ENCODE results near the gene PITRM1.
"Not testable (repeated sequence)": the region's sequence is repeated elsewhere in the genome, so short reads cannot be mapped to it uniquely, and the experiment has no call there.

The PITRM1 gene

DNA sequence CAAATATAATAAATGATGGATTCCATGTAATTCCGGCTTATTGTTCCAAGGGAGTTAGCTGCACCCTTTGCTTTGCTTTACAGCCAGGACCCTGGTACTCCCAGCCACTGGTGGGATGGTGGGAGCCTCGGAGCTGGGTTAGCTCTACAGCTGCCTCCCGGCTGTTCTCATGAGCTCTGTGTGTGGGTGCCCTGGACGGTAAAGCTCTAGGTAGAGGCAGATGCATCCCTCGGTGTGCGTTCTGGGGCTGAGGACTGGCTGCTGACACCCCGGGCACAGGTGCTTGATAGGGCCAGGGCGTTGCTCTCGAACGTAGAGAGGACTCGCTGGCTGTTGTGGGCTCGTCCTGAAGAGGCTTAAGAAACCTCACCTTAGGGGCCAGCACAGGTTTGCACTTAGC is 55.1 kb downstream of the PITRM1 start:
- no peak for DNase-seq

DNA sequence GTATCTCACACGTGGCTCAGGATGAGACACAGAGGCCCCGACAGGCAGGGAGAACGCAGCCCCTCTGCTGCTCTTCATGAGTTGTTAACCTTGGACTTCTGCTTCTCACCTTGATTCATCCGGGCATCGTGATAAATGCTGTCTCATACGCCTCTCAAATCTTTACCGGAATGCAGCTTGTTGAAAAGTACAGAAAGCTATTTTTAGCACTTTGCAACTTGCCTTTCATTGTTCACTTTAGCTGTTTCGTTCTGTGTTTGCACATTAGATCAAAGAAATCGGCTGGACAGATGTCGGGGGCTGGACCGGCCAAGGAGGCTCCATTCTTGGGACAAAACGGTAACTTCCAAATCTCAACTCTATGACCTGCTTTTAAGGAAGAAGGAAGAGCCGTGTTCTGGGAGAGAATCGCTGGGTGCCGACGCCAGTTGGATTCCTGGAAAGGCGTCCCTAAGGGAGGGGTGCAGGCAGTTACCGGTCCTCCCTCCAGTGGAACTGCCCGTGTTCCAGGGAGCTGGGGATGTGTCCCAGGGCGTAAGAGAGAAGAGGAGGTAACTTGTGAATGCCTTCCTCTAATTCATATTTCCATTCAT is 56.0 kb downstream of the PITRM1 start:
- DNase-seq, result no peak

- DNase-seq, result no peak
Observed at GRCh38 chr10:3115685-3116084, 56.9 kb downstream of the PITRM1 start.

GRCh38 chr10:3113343-3113720 is 59.2 kb downstream of the PITRM1 start:
- no peak for DNase-seq

- DNase-seq, result no peak
Observed at GRCh38 chr10:3111621-3112163, 60.9 kb downstream of the PITRM1 start.

DNA sequence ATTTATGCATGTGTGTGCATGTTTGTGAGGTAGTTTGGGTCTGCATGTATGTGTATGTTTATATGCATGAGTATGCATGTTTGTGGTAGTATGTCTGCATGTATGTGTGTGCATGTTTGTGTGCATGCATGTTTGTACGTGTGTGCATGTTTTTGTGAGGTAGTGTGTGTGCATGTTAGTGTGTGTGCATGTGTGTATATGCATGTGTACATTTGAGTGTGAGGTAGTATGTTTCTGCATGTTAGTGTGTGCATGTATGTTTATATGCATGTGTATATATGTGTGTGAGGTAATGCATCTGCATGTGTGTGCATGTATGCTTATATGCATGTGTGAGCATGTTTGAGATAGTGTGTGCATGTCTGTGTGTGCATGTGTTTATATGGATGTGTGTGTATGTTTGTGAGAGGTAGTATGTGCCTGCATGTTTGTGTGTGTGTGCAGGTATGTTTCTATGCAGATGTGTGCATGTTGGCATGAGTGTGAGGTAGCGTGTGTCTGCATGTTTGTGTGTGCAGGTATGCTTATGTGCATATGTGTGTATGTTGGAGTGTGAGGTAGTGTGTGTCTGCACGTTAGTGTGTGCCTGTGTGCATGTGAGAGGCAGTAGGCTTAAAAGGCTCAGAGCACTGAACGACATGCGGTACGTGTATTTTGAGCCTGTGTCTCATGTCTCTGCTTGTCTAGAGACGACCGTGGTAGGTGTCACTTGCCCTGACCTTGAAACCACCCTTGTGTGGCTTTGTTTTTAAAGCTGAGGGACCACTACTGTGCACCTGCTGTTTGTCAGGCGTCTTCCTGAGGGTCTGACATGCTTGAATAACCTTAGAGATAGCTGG is 61.6 kb downstream of the PITRM1 start:
- DNase-seq, result no peak

GRCh38 chr10:3109633-3110032 is 62.9 kb downstream of the PITRM1 start:
- no peak for DNase-seq

- no peak for DNase-seq
Observed at GRCh38 chr10:3109196-3109595, 63.4 kb downstream of the PITRM1 start.

- no peak for DNase-seq
Observed at GRCh38 chr10:3108575-3109105, 63.9 kb downstream of the PITRM1 start.

- no peak for DNase-seq
Observed at GRCh38 chr10:3108033-3108432, 64.5 kb downstream of the PITRM1 start.

DNA sequence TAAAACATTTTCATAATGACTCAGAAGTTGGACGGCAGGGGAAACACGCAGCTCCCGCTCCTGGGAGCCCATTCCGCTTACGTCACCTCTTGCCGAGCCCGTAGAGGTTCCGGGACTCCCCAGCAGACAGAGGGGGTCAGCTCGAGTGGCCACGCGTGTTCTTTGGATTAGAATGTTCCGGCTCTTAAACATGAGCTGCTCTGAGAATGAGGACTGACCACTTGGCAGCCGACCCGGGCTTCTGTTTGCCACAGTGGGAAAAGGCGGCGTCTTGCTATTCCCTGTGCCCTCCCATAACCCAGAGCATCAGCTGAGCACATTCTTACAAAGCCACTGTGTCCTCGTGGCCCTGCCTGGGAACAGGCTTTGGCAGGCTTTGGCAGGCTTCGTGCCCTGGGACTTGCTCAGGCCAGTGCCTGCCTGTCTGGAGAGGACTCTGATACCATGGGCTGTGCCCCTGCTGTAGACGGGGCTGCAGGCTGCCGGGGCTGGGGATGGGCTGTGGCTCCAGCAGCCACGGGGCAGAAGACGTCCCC is 65.1 kb downstream of the PITRM1 start:
- no peak for DNase-seq

GRCh38 chr10:3106928-3107425 is 65.6 kb downstream of the PITRM1 start:
- no peak for DNase-seq

GRCh38 chr10:3106328-3106727 is 66.3 kb downstream of the PITRM1 start:
- not testable (repeated sequence) for DNase-seq

- no peak for DNase-seq
Observed at GRCh38 chr10:3105905-3106304, 66.7 kb downstream of the PITRM1 start.

GRCh38 chr10:3105166-3105565 is 67.4 kb downstream of the PITRM1 start:
- DNase-seq, result no peak

- no peak for DNase-seq
Observed at GRCh38 chr10:3104251-3104918, 68.2 kb downstream of the PITRM1 start.

DNA sequence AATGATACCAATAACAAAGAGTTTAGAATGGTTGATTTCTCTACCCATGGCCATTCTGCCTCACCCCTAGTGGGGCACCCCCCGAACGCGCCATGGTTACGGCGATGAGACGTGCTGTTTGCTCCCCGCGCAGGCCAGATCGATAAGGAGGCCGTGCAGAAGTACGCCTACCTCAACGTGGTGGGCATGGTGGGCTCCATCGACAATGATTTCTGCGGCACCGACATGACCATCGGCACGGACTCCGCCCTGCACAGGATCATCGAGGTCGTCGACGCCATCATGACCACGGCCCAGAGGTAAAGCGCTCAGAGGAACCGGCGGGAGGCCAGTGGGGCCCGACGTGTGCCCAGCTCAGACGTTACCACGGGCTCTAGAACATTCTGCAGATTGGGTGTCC is 68.9 kb downstream of the PITRM1 start:
- no peak for DNase-seq

DNA sequence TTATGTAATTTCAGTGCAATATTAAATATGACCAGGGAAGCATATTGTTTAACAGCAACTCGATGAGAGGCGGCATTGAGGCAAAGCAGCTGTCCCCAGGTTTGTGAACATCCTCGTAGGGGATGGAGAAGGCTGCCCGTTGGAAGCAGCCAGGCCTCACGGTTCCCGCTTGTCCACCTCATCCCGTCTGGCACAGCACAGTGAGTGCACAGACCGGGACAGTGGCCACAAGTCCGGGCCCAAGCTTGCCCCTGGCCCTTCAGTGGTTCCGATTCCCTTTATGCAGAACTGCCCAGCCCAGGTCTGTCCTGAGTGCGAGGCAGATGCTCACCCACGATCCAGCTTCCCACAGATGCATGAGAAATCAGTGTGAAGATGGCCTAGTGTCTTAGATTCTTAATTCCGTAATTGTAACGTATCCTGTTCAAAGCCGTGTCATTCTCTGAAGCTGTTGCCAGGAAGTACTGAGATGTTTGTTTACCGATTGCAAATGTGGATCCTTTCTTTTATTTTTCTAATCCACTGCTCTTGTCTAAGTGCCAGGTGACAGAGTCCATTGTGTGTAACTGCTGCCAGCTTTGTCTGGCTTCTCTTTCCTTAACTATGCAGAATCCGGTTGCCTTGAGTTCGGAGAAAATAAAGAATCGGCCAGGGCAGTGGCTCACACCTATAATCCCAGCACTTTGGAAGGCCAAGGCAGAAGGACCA is 69.7 kb downstream of the PITRM1 start:
- DNase-seq, result no peak

- DNase-seq, result no peak
Observed at GRCh38 chr10:3100856-3101640, 71.5 kb downstream of the PITRM1 start.

- no peak for DNase-seq
Observed at GRCh38 chr10:3100093-3100792, 72.3 kb downstream of the PITRM1 start.
